ENCODE results near the gene SRRM3.

GRCh38 chr7:76233538-76234281, 32.0 kb downstream of the SRRM3 start:
- no peak for TF ChIP-seq CTCF (conservative IDR thresholded peaks at IDR 0.05 in 1 of 2, IDR thresholded peaks at IDR 0.05 in 1 of 2; ENCODE audit: extremely low read depth in 1 of 2, insufficient read depth in 1 of 2, low read depth in 1 of 2, low read length in 2 of 2)
- TF ChIP-seq EZH2 (IDR thresholded peaks at IDR 0.05; ENCODE audit: borderline replicate concordance, low read length), result no peak

All from mammary epithelial cell (primary cell).